ENCODE results near the gene MANSC1.
A peak's percentile ranks its signal among the peaks of the same experiment; 100 is the strongest.

GRCh38 chr12:12334367-12335040 lies 15.5 kb downstream of the MANSC1 start:
- TF ChIP-seq CTCF (IDR thresholded peaks at IDR 0.05) = peak; percentile 99
- TF ChIP-seq EZH2 (IDR thresholded peaks at IDR 0.05) = no peak
- TF ChIP-seq EZH2phosphoT487 (IDR thresholded peaks at IDR 0.05) = no peak
